PC-9 (cell line): ENCODE results near the gene TMPRSS2. TPM values are rescaled to one million over a fixed set of nuclear protein-coding genes. Genes with fewer than 3 reads are reported as not detected.

Source experiments
- BruUV-seq: library from RNA; stranded (reverse); fragments of 400-500 nt; replicated peaks from 2 replicates; lab custom pipeline; 2021; lab: Mats Ljungman, UMichigan
- CTCF ChIA-PET: fragments of 300-600 bp; sonication (Branson Sonifier 250); formaldehyde crosslinking; loops from one replicate; lab custom pipeline; 2022; ENCODE audit warnings: antibody characterized with exemption; lab: Charles Lee
- POLR2A ChIA-PET: fragments of 300-600 bp; sonication (Branson Sonifier 250); formaldehyde crosslinking; loops from one replicate; lab custom pipeline; 2022; ENCODE audit warnings: antibody characterized with exemption; ENCODE audit not compliant: unreplicated experiment; lab: Charles Lee
- DNase-seq, 2 experiments: peaks; one replicate each; pipeline versions ENCODE4 v3.0.0 to v3.0.0-alpha.2; 2015 to 2022; ENCODE audit warnings: mixed read lengths in 1 of 2
- H2AFZ ChIP-seq: fragments of 200-600 bp; sonication (generic); 2 replicates; pipeline ENCODE4 v1.8.1; 2017; ENCODE audit warnings: antibody characterized with exemption
- H3F3A ChIP-seq: fragments of 200-600 bp; sonication (generic); 2 replicates; pipeline ENCODE4 v1.8.1; 2017; ENCODE audit warnings: antibody characterized with exemption, mild to moderate bottlenecking, low read depth; ENCODE audit not compliant: insufficient read depth
- H3K27ac ChIP-seq: fragments of 200-600 bp; sonication (generic); 2 replicates; pipeline ENCODE4 v1.6.1; 2016; ENCODE audit warnings: mixed run types
- H3K27me3 ChIP-seq: fragments of 200-600 bp; sonication (generic); 2 replicates; pipeline ENCODE4 v1.6.1; 2016; ENCODE audit warnings: low read depth, mixed run types; ENCODE audit not compliant: insufficient read depth
- H3K36me3 ChIP-seq: fragments of 200-600 bp; sonication (generic); 2 replicates; pipeline ENCODE4 v1.6.1; 2016; ENCODE audit warnings: low read depth, mixed run types
- H3K4me1 ChIP-seq: fragments of 200-600 bp; sonication (generic); replicated peaks from 2 replicates; pipeline ENCODE4 v1.6.1; 2016; ENCODE audit warnings: mixed run types; ENCODE audit not compliant: insufficient read depth
- H3K4me2 ChIP-seq: fragments of 200-600 bp; sonication (generic); 2 replicates; pipeline ENCODE4 v1.6.1; 2017; ENCODE audit warnings: mixed run types
- H3K4me3 ChIP-seq: fragments of 200-600 bp; sonication (generic); 2 replicates; pipeline ENCODE4 v1.6.1; 2016; ENCODE audit warnings: mixed run types
- H3K79me2 ChIP-seq: fragments of 200-600 bp; sonication (generic); 2 replicates; pipeline ENCODE4 v1.6.1; 2017; ENCODE audit warnings: low read depth, mixed run types
- H3K9me2 ChIP-seq: fragments of 200-600 bp; sonication (generic); 2 replicates; pipeline ENCODE4 v1.8.1; 2017; ENCODE audit warnings: mild to moderate bottlenecking; ENCODE audit not compliant: insufficient read depth
- H3K9me3 ChIP-seq: fragments of 200-600 bp; sonication (generic); 2 replicates; pipeline ENCODE4 v1.8.1; 2016; ENCODE audit warnings: low read depth; ENCODE audit not compliant: insufficient read depth
- H4K20me1 ChIP-seq: fragments of 200-600 bp; sonication (generic); 2 replicates; pipeline ENCODE4 v1.8.1; 2017; ENCODE audit not compliant: insufficient read depth
- EZH2 ChIP-seq: fragments of 200-600 bp; sonication (generic); IDR thresholded peaks from 2 replicates; pipeline ENCODE4 v1.8.0; 2017; ENCODE audit warnings: antibody characterized with exemption, low read depth
- intact Hi-C: fragments of 100-400 bp; cut with micrococcal nuclease; formaldehyde crosslinking; loops from one replicate; pipeline ENCODE4 v1.10.0; 2022; ENCODE audit not compliant: unreplicated experiment
- total RNA-seq: library from RNA; stranded (reverse); gene quantifications from 2 replicates; pipeline ENCODE4 v1.2.3, GENCODE V29; 2021
- TF ChIP-seq, protein P1 (sequence below): fragments of 200-600 bp; sonication (generic); conservative IDR thresholded peaks from 2 replicates; pipeline ENCODE4 v1.6.1; 2017; ENCODE audit warnings: mixed run types, antibody characterized with exemption, mild to moderate bottlenecking, moderate library complexity

Gene TMPRSS2
- total RNA-seq, 1 experiment from 2014 or later: 0.61 TPM

DNA sequence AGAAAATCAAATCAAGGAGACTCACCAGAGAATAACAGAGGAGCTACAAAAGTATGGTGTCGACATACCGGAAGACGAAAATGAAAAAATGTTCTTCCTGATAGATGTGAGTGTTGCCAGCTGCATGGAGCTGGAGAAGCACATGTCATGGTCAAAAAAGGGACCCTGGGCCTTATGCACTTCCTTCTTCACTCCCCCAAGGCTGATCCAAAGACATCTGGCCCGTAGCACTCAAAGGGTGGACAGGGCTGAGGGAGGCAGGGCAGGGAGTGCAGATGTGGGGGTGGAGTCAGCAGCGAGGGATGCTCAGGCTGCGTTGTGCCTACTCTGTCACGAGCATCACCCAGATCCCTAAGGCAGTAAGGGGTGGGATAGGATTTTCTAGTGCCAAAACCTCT, 62.5 kb downstream of the TMPRSS2 start:
- H3F3A ChIP-seq: no peaks in the 10 kb centered on the region
- no peak overlapping the region for H3K27ac ChIP-seq
- no peaks in the 10 kb centered on the region for H3K4me1 ChIP-seq
- H3K27me3 ChIP-seq: no peaks in the 10 kb centered on the region
- H3K9me2 ChIP-seq: no peaks in the 10 kb centered on the region
- POLR2A ChIA-PET: no interaction called here
- no peaks in the 10 kb centered on the region for H3K36me3 ChIP-seq
- H2AFZ ChIP-seq: no peak overlapping the region
- BruUV-seq: no TSS peak
- no peaks in the 10 kb centered on the region for H3K79me2 ChIP-seq
- CTCF ChIA-PET: no interaction called here
- TF ChIP-seq EZH2: no peak
- TF ChIP-seq, protein P1, sequence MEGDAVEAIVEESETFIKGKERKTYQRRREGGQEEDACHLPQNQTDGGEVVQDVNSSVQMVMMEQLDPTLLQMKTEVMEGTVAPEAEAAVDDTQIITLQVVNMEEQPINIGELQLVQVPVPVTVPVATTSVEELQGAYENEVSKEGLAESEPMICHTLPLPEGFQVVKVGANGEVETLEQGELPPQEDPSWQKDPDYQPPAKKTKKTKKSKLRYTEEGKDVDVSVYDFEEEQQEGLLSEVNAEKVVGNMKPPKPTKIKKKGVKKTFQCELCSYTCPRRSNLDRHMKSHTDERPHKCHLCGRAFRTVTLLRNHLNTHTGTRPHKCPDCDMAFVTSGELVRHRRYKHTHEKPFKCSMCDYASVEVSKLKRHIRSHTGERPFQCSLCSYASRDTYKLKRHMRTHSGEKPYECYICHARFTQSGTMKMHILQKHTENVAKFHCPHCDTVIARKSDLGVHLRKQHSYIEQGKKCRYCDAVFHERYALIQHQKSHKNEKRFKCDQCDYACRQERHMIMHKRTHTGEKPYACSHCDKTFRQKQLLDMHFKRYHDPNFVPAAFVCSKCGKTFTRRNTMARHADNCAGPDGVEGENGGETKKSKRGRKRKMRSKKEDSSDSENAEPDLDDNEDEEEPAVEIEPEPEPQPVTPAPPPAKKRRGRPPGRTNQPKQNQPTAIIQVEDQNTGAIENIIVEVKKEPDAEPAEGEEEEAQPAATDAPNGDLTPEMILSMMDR: no peak
- intact Hi-C loops: no loop called here
- no peak for DNase-seq
- H4K20me1 ChIP-seq: no peaks in the 10 kb centered on the region
- no peak overlapping the region for H3K4me2 ChIP-seq
- H3K9me3 ChIP-seq: no peaks in the 10 kb centered on the region
- no peak overlapping the region for H3K4me3 ChIP-seq

GRCh38 chr21:41444703-41445464, 63.1 kb downstream of the TMPRSS2 start:
- POLR2A ChIA-PET: no interaction called here
- Histone ChIP-seq H3K4me3 (no peak overlapping the region), H2AFZ (no peak overlapping the region), H3K4me2 (no peak overlapping the region), H4K20me1 (no peaks in the 10 kb centered on the region), H3K4me1 (no peaks in the 10 kb centered on the region), H3K9me2 (no peaks in the 10 kb centered on the region), H3K36me3 (no peaks in the 10 kb centered on the region), H3K79me2 (no peaks in the 10 kb centered on the region), H3K27me3 (no peaks in the 10 kb centered on the region), H3F3A (no peaks in the 10 kb centered on the region), H3K9me3 (no peaks in the 10 kb centered on the region), H3K27ac (no peak overlapping the region)
- no TSS peak for BruUV-seq
- DNase-seq: no peak
- TF ChIP-seq EZH2: no peak
- TF ChIP-seq, protein P1: no peak
- intact Hi-C loops: no loop called here
- CTCF ChIA-PET: no interaction called here

DNA sequence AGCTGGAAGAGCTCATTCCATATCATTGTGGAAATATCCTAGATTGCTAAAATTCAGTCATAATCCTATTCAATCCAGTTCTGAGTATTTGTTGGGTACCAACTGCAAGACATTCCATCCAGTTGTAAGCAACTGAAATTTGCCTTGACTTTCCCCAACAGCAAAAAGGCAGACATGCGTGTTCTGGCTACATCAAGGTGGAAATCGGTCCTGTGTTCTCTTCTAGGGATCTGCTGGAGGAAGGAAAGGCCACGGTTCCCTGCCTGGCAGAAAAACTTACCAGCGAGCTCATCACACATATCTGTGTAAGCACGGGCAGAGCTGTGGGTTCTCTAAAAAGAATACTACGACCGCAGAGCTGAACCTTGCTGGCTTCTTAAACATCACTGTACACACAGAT, 64.4 kb downstream of the TMPRSS2 start:
- Histone ChIP-seq H3K9me3 (no peaks in the 10 kb centered on the region), H3K9me2 (no peaks in the 10 kb centered on the region), H3K79me2 (no peaks in the 10 kb centered on the region), H3K4me1 (no peaks in the 10 kb centered on the region), H3K36me3 (no peaks in the 10 kb centered on the region), H3F3A (no peaks in the 10 kb centered on the region), H2AFZ (no peak overlapping the region), H3K4me2 (no peak overlapping the region), H3K27me3 (no peaks in the 10 kb centered on the region), H3K27ac (no peak overlapping the region), H4K20me1 (no peaks in the 10 kb centered on the region), H3K4me3 (no peak overlapping the region)
- TF ChIP-seq EZH2: no peak
- TF ChIP-seq, protein P1: no peak
- no peak for DNase-seq
- no TSS peak for BruUV-seq
- intact Hi-C loops: no loop called here
- ChIA-PET POLR2A (no interaction called here), CTCF (no interaction called here)
